HEK293T (cell line): ENCODE results near the gene GSDME.

Source experiments
- CTBP1 ChIP-seq: fragments of 450-650 bp; IDR thresholded peaks from 2 replicates; pipeline ENCODE4 v1.6.1; 2016; ENCODE audit warnings: borderline replicate concordance
- ELF4 ChIP-seq: fragments of 450-650 bp; IDR thresholded peaks from 2 replicates; pipeline ENCODE4 v1.6.1; 2017; ENCODE audit warnings: antibody characterized with exemption
- FOXA1 ChIP-seq: fragments of 450-650 bp; IDR thresholded peaks from 2 replicates; pipeline ENCODE4 v1.6.1; 2016; ENCODE audit warnings: mild to moderate bottlenecking
- FOXM1 ChIP-seq: fragments of 450-650 bp; IDR thresholded peaks from 2 replicates; pipeline ENCODE4 v1.6.1; 2017; ENCODE audit warnings: mild to moderate bottlenecking, borderline replicate concordance
- LEF1 ChIP-seq: fragments of 450-650 bp; IDR thresholded peaks from 2 replicates; pipeline ENCODE4 v1.6.1; 2017; ENCODE audit warnings: mild to moderate bottlenecking, borderline replicate concordance
- PKNOX1 ChIP-seq: fragments of 450-650 bp; IDR thresholded peaks from 2 replicates; pipeline ENCODE4 v1.6.1; 2016
- SP1 ChIP-seq: fragments of 450-650 bp; IDR thresholded peaks from 2 replicates; pipeline ENCODE4 v1.6.1; 2017
- SUZ12 ChIP-seq: fragments of 450-650 bp; IDR thresholded peaks from 2 replicates; pipeline ENCODE4 v1.6.1; 2016; ENCODE audit warnings: mild to moderate bottlenecking
- TARDBP ChIP-seq: fragments of 450-650 bp; IDR thresholded peaks from 2 replicates; pipeline ENCODE4 v1.6.1; 2016
- ZNF384 ChIP-seq: fragments of 450-650 bp; IDR thresholded peaks from 2 replicates; pipeline ENCODE4 v1.6.1; 2016

- TF ChIP-seq SUZ12, result no peak
- TF ChIP-seq FOXA1, result no peak
- TF ChIP-seq SP1, result no peak
- no peak for TF ChIP-seq ZNF384
- TF ChIP-seq FOXM1, result no peak
- TF ChIP-seq TARDBP, result no peak
- no peak for TF ChIP-seq CTBP1
- no peak for TF ChIP-seq LEF1
- TF ChIP-seq ELF4, result no peak
- TF ChIP-seq PKNOX1, result no peak
Measured at GRCh38 chr7:24665564-24666294, 91.5 kb downstream of the GSDME start.
